ENCODE measurements around the gene TMEM139. TPM values are rescaled to one million over a fixed set of nuclear protein-coding genes. Genes with fewer than 3 reads are reported as not detected.

The TMEM139 gene
- total RNA-seq, 2 donors from 2014 or later = 3.2 TPM; not detected in 1

GRCh38 chr7:143285470-143285778, 666 bp downstream of the TMEM139 start:
- ATAC-seq (ENCODE audit: insufficient number of reproducible peaks, low FRiP score, low read depth) = no peak
- TF ChIP-seq, protein P1, sequence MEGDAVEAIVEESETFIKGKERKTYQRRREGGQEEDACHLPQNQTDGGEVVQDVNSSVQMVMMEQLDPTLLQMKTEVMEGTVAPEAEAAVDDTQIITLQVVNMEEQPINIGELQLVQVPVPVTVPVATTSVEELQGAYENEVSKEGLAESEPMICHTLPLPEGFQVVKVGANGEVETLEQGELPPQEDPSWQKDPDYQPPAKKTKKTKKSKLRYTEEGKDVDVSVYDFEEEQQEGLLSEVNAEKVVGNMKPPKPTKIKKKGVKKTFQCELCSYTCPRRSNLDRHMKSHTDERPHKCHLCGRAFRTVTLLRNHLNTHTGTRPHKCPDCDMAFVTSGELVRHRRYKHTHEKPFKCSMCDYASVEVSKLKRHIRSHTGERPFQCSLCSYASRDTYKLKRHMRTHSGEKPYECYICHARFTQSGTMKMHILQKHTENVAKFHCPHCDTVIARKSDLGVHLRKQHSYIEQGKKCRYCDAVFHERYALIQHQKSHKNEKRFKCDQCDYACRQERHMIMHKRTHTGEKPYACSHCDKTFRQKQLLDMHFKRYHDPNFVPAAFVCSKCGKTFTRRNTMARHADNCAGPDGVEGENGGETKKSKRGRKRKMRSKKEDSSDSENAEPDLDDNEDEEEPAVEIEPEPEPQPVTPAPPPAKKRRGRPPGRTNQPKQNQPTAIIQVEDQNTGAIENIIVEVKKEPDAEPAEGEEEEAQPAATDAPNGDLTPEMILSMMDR (IDR thresholded peaks at IDR 0.05) = no peak
- Histone ChIP-seq H3K36me3 (no peaks in the 10 kb centered on the region), H3K4me3 (no peak overlapping the region), H3K9me3 (no peaks in the 10 kb centered on the region), H3K27ac (no peak overlapping the region), H3K27me3 (replicated peaks; ENCODE audit: insufficient read depth) (no peaks in the 10 kb centered on the region), H3K4me1 (ENCODE audit: control insufficient read depth in 1 of 2, low read depth in 2 of 2) (peaks cover 12 to 21% of the 10 kb centered on the region in 2 donors)
- no peak for DNase-seq (ENCODE audit: low spot score)

DNA sequence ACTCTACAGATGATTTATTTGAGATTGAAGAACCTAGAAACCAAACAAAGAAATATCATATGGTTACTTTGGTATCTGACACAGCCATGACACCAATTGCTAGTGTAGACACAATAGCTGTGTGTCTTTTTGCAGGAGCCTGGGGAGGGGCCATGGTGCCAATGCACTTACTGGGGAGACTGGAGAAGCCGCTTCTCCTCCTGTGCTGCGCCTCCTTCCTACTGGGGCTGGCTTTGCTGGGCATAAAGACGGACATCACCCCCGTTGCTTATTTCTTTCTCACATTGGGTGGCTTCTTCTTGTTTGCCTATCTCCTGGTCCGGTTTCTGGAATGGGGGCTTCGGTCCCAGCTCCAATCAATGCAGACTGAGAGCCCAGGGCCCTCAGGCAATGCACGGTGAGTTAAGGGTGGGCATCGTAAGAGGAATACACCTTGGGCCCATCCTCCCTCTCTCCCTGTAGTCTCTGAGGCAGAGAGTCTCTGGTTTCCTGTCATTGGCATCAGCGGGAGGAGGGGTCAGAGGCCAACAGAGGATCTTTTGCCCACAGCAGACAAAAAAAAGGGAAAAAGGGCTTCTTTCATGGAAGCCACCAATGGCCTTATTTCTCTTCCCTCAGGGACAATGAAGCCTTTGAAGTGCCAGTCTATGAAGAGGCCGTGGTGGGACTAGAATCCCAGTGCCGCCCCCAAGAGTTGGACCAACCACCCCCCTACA, 1.2 kb downstream of the TMEM139 start:
- peaks cover 18 to 26% of the 10 kb centered on the region in 2 donors for H3K4me1 ChIP-seq (ENCODE audit: control insufficient read depth in 1 of 2, low read depth in 2 of 2)
- ATAC-seq (ENCODE audit: insufficient number of reproducible peaks, low FRiP score, low read depth) = no peak
- H3K4me3 ChIP-seq = no peak overlapping the region

DNA sequence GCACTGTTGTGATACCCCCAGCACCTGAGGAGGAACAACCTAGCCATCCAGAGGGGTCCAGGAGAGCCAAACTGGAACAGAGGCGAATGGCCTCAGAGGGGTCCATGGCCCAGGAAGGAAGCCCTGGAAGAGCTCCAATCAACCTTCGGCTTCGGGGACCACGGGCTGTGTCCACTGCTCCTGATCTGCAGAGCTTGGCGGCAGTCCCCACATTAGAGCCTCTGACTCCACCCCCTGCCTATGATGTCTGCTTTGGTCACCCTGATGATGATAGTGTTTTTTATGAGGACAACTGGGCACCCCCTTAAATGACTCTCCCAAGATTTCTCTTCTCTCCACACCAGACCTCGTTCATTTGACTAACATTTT, 1.7 kb downstream of the TMEM139 start:
- Histone ChIP-seq H3K36me3 (no peaks in the 10 kb centered on the region), H3K27me3 (replicated peaks; ENCODE audit: insufficient read depth) (no peaks in the 10 kb centered on the region), H3K4me1 (ENCODE audit: control insufficient read depth in 1 of 2, low read depth in 2 of 2) (peaks cover 18 to 31% of the 10 kb centered on the region in 2 donors), H3K4me3 (no peak overlapping the region), H3K27ac (no peak overlapping the region), H3K9me3 (no peaks in the 10 kb centered on the region)
- ATAC-seq (ENCODE audit: insufficient number of reproducible peaks, low FRiP score, low read depth) (no peak), DNase-seq (ENCODE audit: low spot score) (no peak)
- TF ChIP-seq, protein P1 (IDR thresholded peaks at IDR 0.05) = no peak

More for the DNA sequence above, 1.2 kb downstream of the TMEM139 start:
- Histone ChIP-seq H3K27me3 (replicated peaks; ENCODE audit: insufficient read depth) (no peaks in the 10 kb centered on the region), H3K27ac (no peak overlapping the region), H3K9me3 (no peaks in the 10 kb centered on the region), H3K36me3 (no peaks in the 10 kb centered on the region)
- no peak for DNase-seq (ENCODE audit: low spot score)
- TF ChIP-seq, protein P1 (IDR thresholded peaks at IDR 0.05) = no peak

DNA sequence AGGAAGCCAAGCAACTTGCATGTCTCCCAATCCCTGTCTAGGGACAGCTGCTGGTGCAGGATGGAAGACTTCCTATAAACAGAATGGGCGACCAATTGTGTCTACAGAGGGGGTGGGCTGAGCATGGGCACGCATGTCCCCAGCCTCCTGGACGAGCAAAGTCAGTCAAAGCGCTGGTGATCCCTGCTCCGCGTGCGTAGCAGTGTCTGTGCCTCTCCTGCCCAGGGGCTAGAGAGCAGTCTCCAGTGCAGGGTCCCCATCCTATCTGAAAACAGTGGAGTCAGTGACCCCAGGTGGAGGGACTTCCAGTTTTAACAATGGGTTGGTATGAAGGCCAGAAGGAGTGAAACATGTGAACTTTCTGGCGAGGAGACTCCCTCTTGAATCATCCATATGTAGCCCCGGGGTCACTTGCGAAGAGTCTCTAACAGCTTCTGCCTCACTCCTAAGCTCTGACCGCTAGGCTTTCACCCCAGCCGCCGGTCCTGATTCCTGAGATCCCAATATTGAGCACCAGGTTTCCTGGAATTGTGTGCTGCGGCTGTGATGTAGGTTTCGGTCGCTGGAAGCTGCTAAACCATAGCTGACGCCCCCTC, 2.7 kb downstream of the TMEM139 start:
- ATAC-seq (ENCODE audit: insufficient number of reproducible peaks, low FRiP score, low read depth) = peak; percentile 2
- Histone ChIP-seq H3K27ac (peak overlapping the region; percentile 41 to 94), H3K4me3 (peak overlapping the region; percentile 94)

More for the DNA sequence above, 2.7 kb downstream of the TMEM139 start:
- DNase-seq (ENCODE audit: low spot score) = no peak
- H3K4me1 ChIP-seq (ENCODE audit: control insufficient read depth in 1 of 2, low read depth in 2 of 2) = peaks cover 18 to 31% of the 10 kb centered on the region in 2 donors
- H3K9me3 ChIP-seq = no peaks in the 10 kb centered on the region
- H3K36me3 ChIP-seq = peaks cover 6% of the 10 kb centered on the region
- TF ChIP-seq, protein P1 (IDR thresholded peaks at IDR 0.05) = no peak
- no peaks in the 10 kb centered on the region for H3K27me3 ChIP-seq (replicated peaks; ENCODE audit: insufficient read depth)

Measured in thoracic aorta (tissue), 2 donors.